HG03095 (cell line): Measurements from ENCODE around the gene FTO.

Experiments
- ATAC-seq: cut with Tn5 transposase; IDR thresholded peaks from one replicate; pipeline ENCODE4 v1.9.1; 2021; ENCODE audit warnings: moderate library complexity; ENCODE audit not compliant: unreplicated experiment

Gene FTO

GRCh38 chr16:53991754-53992378 is 287.9 kb downstream of the FTO start:
- ATAC-seq, result no peak

GRCh38 chr16:53995378-53995777 is 291.4 kb downstream of the FTO start:
- ATAC-seq, result no peak

GRCh38 chr16:53996961-53997360 is 293.0 kb downstream of the FTO start:
- ATAC-seq, result no peak

- no peak for ATAC-seq
These were observed 294.3 kb downstream of the FTO start for GRCh38 chr16:53998024-53998810.

- no peak for ATAC-seq
These were observed 295.1 kb downstream of the FTO start for GRCh38 chr16:53998966-53999522.

GRCh38 chr16:53999841-54000240 is 295.9 kb downstream of the FTO start:
- no peak for ATAC-seq

GRCh38 chr16:54000361-54000760 is 296.4 kb downstream of the FTO start:
- no peak for ATAC-seq

GRCh38 chr16:54006693-54007092 is 302.7 kb downstream of the FTO start:
- no peak for ATAC-seq

GRCh38 chr16:54007504-54007903 is 303.5 kb downstream of the FTO start:
- ATAC-seq, result no peak

GRCh38 chr16:54009464-54010176 is 305.7 kb downstream of the FTO start:
- ATAC-seq, result no peak

- ATAC-seq, result no peak
These were observed 311.2 kb downstream of the FTO start for GRCh38 chr16:54015147-54015546.

- no peak for ATAC-seq
These were observed 318.4 kb downstream of the FTO start for GRCh38 chr16:54022362-54022761.

GRCh38 chr16:54026456-54026855 is 322.5 kb downstream of the FTO start:
- no peak for ATAC-seq

- ATAC-seq, result no peak
These were observed 323.1 kb downstream of the FTO start for GRCh38 chr16:54027062-54027461.

GRCh38 chr16:54027558-54027957 is 323.6 kb downstream of the FTO start:
- ATAC-seq, result no peak

GRCh38 chr16:54027995-54028394 is 324.0 kb downstream of the FTO start:
- ATAC-seq, result no peak

GRCh38 chr16:54030451-54030850 is 326.5 kb downstream of the FTO start:
- no peak for ATAC-seq

GRCh38 chr16:54031107-54031760 is 327.3 kb downstream of the FTO start:
- no peak for ATAC-seq

- ATAC-seq, result no peak
These were observed 329.8 kb downstream of the FTO start for GRCh38 chr16:54033747-54034146.

- no peak for ATAC-seq
These were observed 330.7 kb downstream of the FTO start for GRCh38 chr16:54034684-54035083.

- ATAC-seq, result no peak
These were observed 336.5 kb downstream of the FTO start for GRCh38 chr16:54040480-54040879.
